ENCODE data around the gene ATOH1. TPM values are rescaled to one million over a fixed set of nuclear protein-coding genes. Genes with fewer than 3 reads are reported as not detected.

Gene ATOH1
- total RNA-seq, 1 donor from 2014 or later: not detected

- TF ChIP-seq CTCF (IDR thresholded peaks at IDR 0.05): peak; percentile 76
- Histone ChIP-seq H3K9me3 (no peaks in the 10 kb centered on the region), H3K27me3 (no peaks in the 10 kb centered on the region), H3K27ac (no peak overlapping the region), H3K4me3 (no peak overlapping the region), H3K36me3 (no peaks in the 10 kb centered on the region), H3K4me1 (no peaks in the 10 kb centered on the region)
- DNase-seq (no peak), ATAC-seq (peak; percentile 85)
- intact Hi-C loops (cut with DNase I): no loop called here
These were observed 36.9 kb upstream of the ATOH1 start for GRCh38 chr4:93791570-93792195.

GRCh38 chr4:93802045-93802444 is 26.5 kb upstream of the ATOH1 start:
- Histone ChIP-seq H3K36me3 (no peaks in the 10 kb centered on the region), H3K9me3 (no peaks in the 10 kb centered on the region), H3K4me1 (no peaks in the 10 kb centered on the region), H3K27ac (no peak overlapping the region), H3K27me3 (no peaks in the 10 kb centered on the region), H3K4me3 (no peak overlapping the region)
- DNase-seq (no peak), ATAC-seq (no peak)
- intact Hi-C loops (cut with DNase I): no loop called here
- no peak for TF ChIP-seq CTCF (IDR thresholded peaks at IDR 0.05)

GRCh38 chr4:93809773-93810172 is 18.8 kb upstream of the ATOH1 start:
- Histone ChIP-seq H3K9me3 (no peaks in the 10 kb centered on the region), H3K36me3 (no peaks in the 10 kb centered on the region), H3K27ac (no peak overlapping the region), H3K4me3 (no peak overlapping the region), H3K27me3 (no peaks in the 10 kb centered on the region), H3K4me1 (no peaks in the 10 kb centered on the region)
- no peak for TF ChIP-seq CTCF (IDR thresholded peaks at IDR 0.05)
- intact Hi-C loops (cut with DNase I): no loop called here
- no peak for ATAC-seq
- no peak for DNase-seq

- intact Hi-C loops (cut with DNase I): no loop called here
- no peak for DNase-seq
These were observed 18.1 kb upstream of the ATOH1 start for GRCh38 chr4:93810340-93810992.

GRCh38 chr4:93813092-93813491 is 15.5 kb upstream of the ATOH1 start:
- H3K27me3 ChIP-seq: no peaks in the 10 kb centered on the region
- no peaks in the 10 kb centered on the region for H3K4me1 ChIP-seq
- no peaks in the 10 kb centered on the region for H3K36me3 ChIP-seq
- H3K27ac ChIP-seq: no peak overlapping the region
- no peak for ATAC-seq
- no peak for TF ChIP-seq CTCF (IDR thresholded peaks at IDR 0.05)
- no peaks in the 10 kb centered on the region for H3K9me3 ChIP-seq
- DNase-seq: no peak
- H3K4me3 ChIP-seq: no peak overlapping the region
- intact Hi-C loops (cut with DNase I): no loop called here

More at GRCh38 chr4:93810340-93810992, 18.1 kb upstream of the ATOH1 start:
- TF ChIP-seq CTCF (IDR thresholded peaks at IDR 0.05): no peak
- no peak overlapping the region for H3K4me3 ChIP-seq
- H3K36me3 ChIP-seq: no peaks in the 10 kb centered on the region
- no peaks in the 10 kb centered on the region for H3K4me1 ChIP-seq
- peak; percentile 71 for ATAC-seq
- H3K27ac ChIP-seq: no peak overlapping the region
- H3K27me3 ChIP-seq: no peaks in the 10 kb centered on the region
- H3K9me3 ChIP-seq: no peaks in the 10 kb centered on the region

All from upper lobe of right lung (tissue), 1 donor.